HEK293 (cell line): Measurements from ENCODE around the gene RHBDL3.

Source experiments
- GLIS1 ChIP-seq: fragments of 450-650 bp; formaldehyde crosslinking; IDR thresholded peaks from 2 replicates; pipeline ENCODE4 v1.5.1; 2016; ENCODE audit warnings: missing biosample characterization, missing genetic modification characterization
- KLF10 ChIP-seq: fragments of 450-650 bp; IDR thresholded peaks from 2 replicates; pipeline ENCODE4 v1.5.1; 2018; ENCODE audit warnings: missing biosample characterization, mild to moderate bottlenecking, missing genetic modification characterization
- KLF8 ChIP-seq: fragments of 450-650 bp; formaldehyde crosslinking; IDR thresholded peaks from 2 replicates; pipeline ENCODE4 v1.5.1; 2016; ENCODE audit warnings: missing biosample characterization, missing genetic modification characterization
- KLF9 ChIP-seq: fragments of 450-650 bp; formaldehyde crosslinking; IDR thresholded peaks from 2 replicates; pipeline ENCODE4 v1.5.1; 2016; ENCODE audit warnings: missing biosample characterization, missing genetic modification characterization, low read depth
- SETDB1 ChIP-seq: IDR thresholded peaks from one replicate; pipeline ENCODE4 v1.6.1; 2017; ENCODE audit warnings: mild to moderate bottlenecking, low read length, moderate library complexity, mixed read lengths; ENCODE audit not compliant: insufficient read length
- SP7 ChIP-seq: fragments of 450-650 bp; formaldehyde crosslinking; IDR thresholded peaks from 2 replicates; pipeline ENCODE4 v1.5.1; 2016; ENCODE audit warnings: missing biosample characterization, missing genetic modification characterization
- ZBTB48 ChIP-seq: fragments of 450-650 bp; formaldehyde crosslinking; IDR thresholded peaks from 2 replicates; pipeline ENCODE4 v1.5.1; 2016; ENCODE audit warnings: missing biosample characterization, missing genetic modification characterization
- ZFP3 ChIP-seq: fragments of 450-650 bp; formaldehyde crosslinking; IDR thresholded peaks from 2 replicates; pipeline ENCODE4 v1.5.1; 2016; ENCODE audit warnings: low read depth, missing biosample characterization, missing genetic modification characterization
- ZFP37 ChIP-seq: fragments of 450-650 bp; formaldehyde crosslinking; IDR thresholded peaks from 2 replicates; pipeline ENCODE4 v1.5.1; 2016; ENCODE audit warnings: missing biosample characterization, missing genetic modification characterization
- ZNF248 ChIP-seq: fragments of 450-650 bp; formaldehyde crosslinking; IDR thresholded peaks from 2 replicates; pipeline ENCODE4 v1.5.1; 2017; ENCODE audit warnings: missing biosample characterization, missing genetic modification characterization
- ZNF311 ChIP-seq: fragments of 450-650 bp; formaldehyde crosslinking; IDR thresholded peaks from 2 replicates; pipeline ENCODE4 v1.5.1; 2017; ENCODE audit warnings: missing biosample characterization, missing genetic modification characterization, borderline replicate concordance
- ZNF341 ChIP-seq: fragments of 450-650 bp; formaldehyde crosslinking; IDR thresholded peaks from 2 replicates; pipeline ENCODE4; 2016; ENCODE audit warnings: low read depth, missing biosample characterization, missing genetic modification characterization
- ZNF394 ChIP-seq: fragments of 450-650 bp; formaldehyde crosslinking; IDR thresholded peaks from 2 replicates; pipeline ENCODE4 v1.5.1; 2016; ENCODE audit warnings: missing biosample characterization, missing genetic modification characterization, mild to moderate bottlenecking, moderate library complexity, borderline replicate concordance
- ZNF433 ChIP-seq: fragments of 450-650 bp; formaldehyde crosslinking; IDR thresholded peaks from 2 replicates; pipeline ENCODE4 v1.5.1; 2016; ENCODE audit warnings: missing biosample characterization, missing genetic modification characterization, low read depth
- ZNF561 ChIP-seq: fragments of 450-650 bp; IDR thresholded peaks from 2 replicates; pipeline ENCODE4 v1.5.1; 2018; ENCODE audit warnings: missing biosample characterization, missing genetic modification characterization, borderline replicate concordance
- ZNF571 ChIP-seq: fragments of 450-650 bp; formaldehyde crosslinking; IDR thresholded peaks from 2 replicates; pipeline ENCODE4 v1.5.0; 2017; ENCODE audit warnings: missing biosample characterization, missing genetic modification characterization
- ZNF624 ChIP-seq: fragments of 450-650 bp; formaldehyde crosslinking; IDR thresholded peaks from 2 replicates; pipeline ENCODE4 v1.5.1; 2017; ENCODE audit warnings: missing biosample characterization, missing genetic modification characterization
- ZNF776 ChIP-seq: fragments of 450-650 bp; formaldehyde crosslinking; IDR thresholded peaks from 2 replicates; pipeline ENCODE4 v1.5.0; 2017; ENCODE audit warnings: missing biosample characterization, missing genetic modification characterization, borderline replicate concordance
- ZNF791 ChIP-seq: fragments of 450-650 bp; formaldehyde crosslinking; IDR thresholded peaks from 2 replicates; pipeline ENCODE4 v1.5.1; 2016; ENCODE audit warnings: missing biosample characterization, missing genetic modification characterization
- TF ChIP-seq, protein P1 (sequence below): fragments of 450-650 bp; formaldehyde crosslinking; IDR thresholded peaks from 2 replicates; pipeline ENCODE4 v1.5.1; 2016; ENCODE audit warnings: missing biosample characterization, missing genetic modification characterization, borderline replicate concordance
- TF ChIP-seq, protein P2 (sequence below): fragments of 450-650 bp; formaldehyde crosslinking; IDR thresholded peaks from 2 replicates; pipeline ENCODE4 v1.5.1; 2016; ENCODE audit warnings: missing biosample characterization, missing genetic modification characterization
- TF ChIP-seq, protein P3 (sequence below): fragments of 450-650 bp; formaldehyde crosslinking; IDR thresholded peaks from 2 replicates; pipeline ENCODE4 v1.5.1; 2016; ENCODE audit warnings: missing biosample characterization, missing genetic modification characterization
- TF ChIP-seq, protein P4 (sequence below): fragments of 450-650 bp; formaldehyde crosslinking; IDR thresholded peaks from 2 replicates; pipeline ENCODE4 v1.5.1; 2016; ENCODE audit warnings: missing biosample characterization, missing genetic modification characterization
- TF ChIP-seq, protein P5 (sequence below): fragments of 450-650 bp; formaldehyde crosslinking; IDR thresholded peaks from 2 replicates; pipeline ENCODE4 v1.5.1; 2016; ENCODE audit warnings: missing biosample characterization, missing genetic modification characterization
- TF ChIP-seq, protein P6 (sequence below): fragments of 450-650 bp; formaldehyde crosslinking; IDR thresholded peaks from 2 replicates; pipeline ENCODE4 v1.5.1; 2016; ENCODE audit warnings: missing biosample characterization, missing genetic modification characterization, low read depth

RHBDL3 gene

DNA sequence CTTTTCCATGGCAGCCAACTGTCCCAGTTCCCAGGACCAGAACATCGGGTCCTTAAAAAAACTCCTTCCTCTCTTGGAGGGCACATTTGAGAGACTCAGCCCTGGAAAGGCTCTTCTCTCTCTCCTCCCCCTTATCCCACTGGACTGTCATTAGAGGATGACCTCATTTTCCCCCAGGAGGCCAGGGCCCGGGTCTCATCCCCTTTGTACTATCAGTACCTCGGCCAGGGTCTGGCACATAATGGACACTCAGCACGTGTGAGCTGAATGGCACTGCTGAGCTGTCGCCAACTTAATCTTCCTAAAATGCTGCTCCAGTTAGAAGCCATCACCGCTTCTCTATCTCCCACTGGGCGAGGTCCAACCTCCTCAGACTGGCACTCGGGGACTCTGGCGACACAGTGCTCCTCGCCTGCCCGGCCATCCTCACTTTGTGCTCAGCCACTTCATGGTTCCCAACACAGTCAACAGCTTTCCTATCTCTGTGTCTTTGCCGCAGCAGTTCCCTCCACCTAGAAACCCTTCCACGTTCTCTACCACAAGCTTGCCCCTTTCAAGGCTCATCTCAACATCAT lies 3.6 kb upstream of the RHBDL3 start (continued):
- TF ChIP-seq, protein P1, sequence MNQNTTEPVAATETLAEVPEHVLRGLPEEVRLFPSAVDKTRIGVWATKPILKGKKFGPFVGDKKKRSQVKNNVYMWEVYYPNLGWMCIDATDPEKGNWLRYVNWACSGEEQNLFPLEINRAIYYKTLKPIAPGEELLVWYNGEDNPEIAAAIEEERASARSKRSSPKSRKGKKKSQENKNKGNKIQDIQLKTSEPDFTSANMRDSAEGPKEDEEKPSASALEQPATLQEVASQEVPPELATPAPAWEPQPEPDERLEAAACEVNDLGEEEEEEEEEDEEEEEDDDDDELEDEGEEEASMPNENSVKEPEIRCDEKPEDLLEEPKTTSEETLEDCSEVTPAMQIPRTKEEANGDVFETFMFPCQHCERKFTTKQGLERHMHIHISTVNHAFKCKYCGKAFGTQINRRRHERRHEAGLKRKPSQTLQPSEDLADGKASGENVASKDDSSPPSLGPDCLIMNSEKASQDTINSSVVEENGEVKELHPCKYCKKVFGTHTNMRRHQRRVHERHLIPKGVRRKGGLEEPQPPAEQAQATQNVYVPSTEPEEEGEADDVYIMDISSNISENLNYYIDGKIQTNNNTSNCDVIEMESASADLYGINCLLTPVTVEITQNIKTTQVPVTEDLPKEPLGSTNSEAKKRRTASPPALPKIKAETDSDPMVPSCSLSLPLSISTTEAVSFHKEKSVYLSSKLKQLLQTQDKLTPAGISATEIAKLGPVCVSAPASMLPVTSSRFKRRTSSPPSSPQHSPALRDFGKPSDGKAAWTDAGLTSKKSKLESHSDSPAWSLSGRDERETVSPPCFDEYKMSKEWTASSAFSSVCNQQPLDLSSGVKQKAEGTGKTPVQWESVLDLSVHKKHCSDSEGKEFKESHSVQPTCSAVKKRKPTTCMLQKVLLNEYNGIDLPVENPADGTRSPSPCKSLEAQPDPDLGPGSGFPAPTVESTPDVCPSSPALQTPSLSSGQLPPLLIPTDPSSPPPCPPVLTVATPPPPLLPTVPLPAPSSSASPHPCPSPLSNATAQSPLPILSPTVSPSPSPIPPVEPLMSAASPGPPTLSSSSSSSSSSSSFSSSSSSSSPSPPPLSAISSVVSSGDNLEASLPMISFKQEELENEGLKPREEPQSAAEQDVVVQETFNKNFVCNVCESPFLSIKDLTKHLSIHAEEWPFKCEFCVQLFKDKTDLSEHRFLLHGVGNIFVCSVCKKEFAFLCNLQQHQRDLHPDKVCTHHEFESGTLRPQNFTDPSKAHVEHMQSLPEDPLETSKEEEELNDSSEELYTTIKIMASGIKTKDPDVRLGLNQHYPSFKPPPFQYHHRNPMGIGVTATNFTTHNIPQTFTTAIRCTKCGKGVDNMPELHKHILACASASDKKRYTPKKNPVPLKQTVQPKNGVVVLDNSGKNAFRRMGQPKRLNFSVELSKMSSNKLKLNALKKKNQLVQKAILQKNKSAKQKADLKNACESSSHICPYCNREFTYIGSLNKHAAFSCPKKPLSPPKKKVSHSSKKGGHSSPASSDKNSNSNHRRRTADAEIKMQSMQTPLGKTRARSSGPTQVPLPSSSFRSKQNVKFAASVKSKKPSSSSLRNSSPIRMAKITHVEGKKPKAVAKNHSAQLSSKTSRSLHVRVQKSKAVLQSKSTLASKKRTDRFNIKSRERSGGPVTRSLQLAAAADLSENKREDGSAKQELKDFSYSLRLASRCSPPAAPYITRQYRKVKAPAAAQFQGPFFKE (tag by site-specific recombination): no peak
- TF ChIP-seq KLF8 (tag by site-specific recombination) (no peak), GLIS1 (tag by site-specific recombination) (0 out of 2 replicates have a peak, but pooled peaks have one; percentile 8), ZFP37 (tag by site-specific recombination) (no peak), KLF10 (no peak), ZFP3 (tag by site-specific recombination) (no peak), ZBTB48 (tag by site-specific recombination) (no peak), SETDB1 (no peak), ZNF776 (tag by site-specific recombination) (no peak), ZNF394 (tag by site-specific recombination) (0 out of 2 replicates have a peak, but pooled peaks have one; percentile 14), SP7 (tag by site-specific recombination) (peak; percentile 36; the same call in 1 of the 2 replicates), ZNF791 (tag by site-specific recombination) (no peak), KLF9 (no peak), ZNF311 (tag by site-specific recombination) (no peak), ZNF433 (tag by site-specific recombination) (no peak), ZNF624 (tag by site-specific recombination) (no peak), ZNF561 (tag by site-specific recombination) (no peak), ZNF248 (tag by site-specific recombination) (no peak), ZNF571 (tag by site-specific recombination) (no peak), ZNF341 (tag by site-specific recombination) (peak; percentile 86)
- TF ChIP-seq, protein P2, sequence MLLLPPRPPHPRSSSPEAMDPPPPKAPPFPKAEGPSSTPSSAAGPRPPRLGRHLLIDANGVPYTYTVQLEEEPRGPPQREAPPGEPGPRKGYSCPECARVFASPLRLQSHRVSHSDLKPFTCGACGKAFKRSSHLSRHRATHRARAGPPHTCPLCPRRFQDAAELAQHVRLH (tag by site-specific recombination): no peak
- TF ChIP-seq, protein P3, sequence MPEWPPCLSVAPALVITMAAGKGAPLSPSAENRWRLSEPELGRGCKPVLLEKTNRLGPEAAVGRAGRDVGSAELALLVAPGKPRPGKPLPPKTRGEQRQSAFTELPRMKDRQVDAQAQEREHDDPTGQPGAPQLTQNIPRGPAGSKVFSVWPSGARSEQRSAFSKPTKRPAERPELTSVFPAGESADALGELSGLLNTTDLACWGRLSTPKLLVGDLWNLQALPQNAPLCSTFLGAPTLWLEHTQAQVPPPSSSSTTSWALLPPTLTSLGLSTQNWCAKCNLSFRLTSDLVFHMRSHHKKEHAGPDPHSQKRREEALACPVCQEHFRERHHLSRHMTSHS (tag by site-specific recombination): no peak
- TF ChIP-seq, protein P4, sequence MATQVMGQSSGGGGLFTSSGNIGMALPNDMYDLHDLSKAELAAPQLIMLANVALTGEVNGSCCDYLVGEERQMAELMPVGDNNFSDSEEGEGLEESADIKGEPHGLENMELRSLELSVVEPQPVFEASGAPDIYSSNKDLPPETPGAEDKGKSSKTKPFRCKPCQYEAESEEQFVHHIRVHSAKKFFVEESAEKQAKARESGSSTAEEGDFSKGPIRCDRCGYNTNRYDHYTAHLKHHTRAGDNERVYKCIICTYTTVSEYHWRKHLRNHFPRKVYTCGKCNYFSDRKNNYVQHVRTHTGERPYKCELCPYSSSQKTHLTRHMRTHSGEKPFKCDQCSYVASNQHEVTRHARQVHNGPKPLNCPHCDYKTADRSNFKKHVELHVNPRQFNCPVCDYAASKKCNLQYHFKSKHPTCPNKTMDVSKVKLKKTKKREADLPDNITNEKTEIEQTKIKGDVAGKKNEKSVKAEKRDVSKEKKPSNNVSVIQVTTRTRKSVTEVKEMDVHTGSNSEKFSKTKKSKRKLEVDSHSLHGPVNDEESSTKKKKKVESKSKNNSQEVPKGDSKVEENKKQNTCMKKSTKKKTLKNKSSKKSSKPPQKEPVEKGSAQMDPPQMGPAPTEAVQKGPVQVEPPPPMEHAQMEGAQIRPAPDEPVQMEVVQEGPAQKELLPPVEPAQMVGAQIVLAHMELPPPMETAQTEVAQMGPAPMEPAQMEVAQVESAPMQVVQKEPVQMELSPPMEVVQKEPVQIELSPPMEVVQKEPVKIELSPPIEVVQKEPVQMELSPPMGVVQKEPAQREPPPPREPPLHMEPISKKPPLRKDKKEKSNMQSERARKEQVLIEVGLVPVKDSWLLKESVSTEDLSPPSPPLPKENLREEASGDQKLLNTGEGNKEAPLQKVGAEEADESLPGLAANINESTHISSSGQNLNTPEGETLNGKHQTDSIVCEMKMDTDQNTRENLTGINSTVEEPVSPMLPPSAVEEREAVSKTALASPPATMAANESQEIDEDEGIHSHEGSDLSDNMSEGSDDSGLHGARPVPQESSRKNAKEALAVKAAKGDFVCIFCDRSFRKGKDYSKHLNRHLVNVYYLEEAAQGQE (tag by site-specific recombination): peak; percentile 89
- TF ChIP-seq, protein P5, sequence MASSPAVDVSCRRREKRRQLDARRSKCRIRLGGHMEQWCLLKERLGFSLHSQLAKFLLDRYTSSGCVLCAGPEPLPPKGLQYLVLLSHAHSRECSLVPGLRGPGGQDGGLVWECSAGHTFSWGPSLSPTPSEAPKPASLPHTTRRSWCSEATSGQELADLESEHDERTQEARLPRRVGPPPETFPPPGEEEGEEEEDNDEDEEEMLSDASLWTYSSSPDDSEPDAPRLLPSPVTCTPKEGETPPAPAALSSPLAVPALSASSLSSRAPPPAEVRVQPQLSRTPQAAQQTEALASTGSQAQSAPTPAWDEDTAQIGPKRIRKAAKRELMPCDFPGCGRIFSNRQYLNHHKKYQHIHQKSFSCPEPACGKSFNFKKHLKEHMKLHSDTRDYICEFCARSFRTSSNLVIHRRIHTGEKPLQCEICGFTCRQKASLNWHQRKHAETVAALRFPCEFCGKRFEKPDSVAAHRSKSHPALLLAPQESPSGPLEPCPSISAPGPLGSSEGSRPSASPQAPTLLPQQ: no peak
- TF ChIP-seq, protein P6, sequence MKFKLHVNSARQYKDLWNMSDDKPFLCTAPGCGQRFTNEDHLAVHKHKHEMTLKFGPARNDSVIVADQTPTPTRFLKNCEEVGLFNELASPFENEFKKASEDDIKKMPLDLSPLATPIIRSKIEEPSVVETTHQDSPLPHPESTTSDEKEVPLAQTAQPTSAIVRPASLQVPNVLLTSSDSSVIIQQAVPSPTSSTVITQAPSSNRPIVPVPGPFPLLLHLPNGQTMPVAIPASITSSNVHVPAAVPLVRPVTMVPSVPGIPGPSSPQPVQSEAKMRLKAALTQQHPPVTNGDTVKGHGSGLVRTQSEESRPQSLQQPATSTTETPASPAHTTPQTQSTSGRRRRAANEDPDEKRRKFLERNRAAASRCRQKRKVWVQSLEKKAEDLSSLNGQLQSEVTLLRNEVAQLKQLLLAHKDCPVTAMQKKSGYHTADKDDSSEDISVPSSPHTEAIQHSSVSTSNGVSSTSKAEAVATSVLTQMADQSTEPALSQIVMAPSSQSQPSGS: peak; percentile 61; the same call in 1 of the 2 replicates
